HG03354 (cell line): ENCODE measurements around the gene MTRR.
A peak's percentile ranks its signal among the peaks of the same experiment; 100 is the strongest.
"Not testable (repeated sequence)": the region's sequence is repeated elsewhere in the genome, so short reads cannot be mapped to it uniquely, and the experiment has no call there.

ENCODE experiments used
- ATAC-seq: cut with Tn5 transposase; IDR thresholded peaks from one replicate; pipeline ENCODE4 v1.9.1; 2021; ENCODE audit warnings: mild to moderate bottlenecking; ENCODE audit not compliant: unreplicated experiment, poor library complexity, severe bottlenecking

MTRR gene

GRCh38 chr5:7886849-7887475 lies 18.0 kb downstream of the MTRR start:
- peak; percentile 64 for ATAC-seq

DNA sequence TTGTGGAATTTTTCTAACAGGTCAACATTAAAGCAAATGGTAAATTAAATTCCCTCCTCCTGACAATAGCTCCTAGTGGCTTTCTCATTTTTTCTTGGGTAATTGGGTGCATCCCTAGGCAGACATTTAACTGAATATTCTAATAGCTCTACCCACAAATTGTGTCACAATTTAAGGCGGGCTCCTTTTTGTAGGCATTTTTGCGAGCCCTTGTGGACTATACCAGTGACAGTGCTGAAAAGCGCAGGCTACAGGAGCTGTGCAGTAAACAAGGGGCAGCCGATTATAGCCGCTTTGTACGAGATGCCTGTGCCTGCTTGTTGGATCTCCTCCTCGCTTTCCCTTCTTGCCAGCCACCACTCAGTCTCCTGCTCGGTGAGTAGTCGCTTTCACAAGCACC lies 20.0 kb downstream of the MTRR start:
- no peak for ATAC-seq

DNA sequence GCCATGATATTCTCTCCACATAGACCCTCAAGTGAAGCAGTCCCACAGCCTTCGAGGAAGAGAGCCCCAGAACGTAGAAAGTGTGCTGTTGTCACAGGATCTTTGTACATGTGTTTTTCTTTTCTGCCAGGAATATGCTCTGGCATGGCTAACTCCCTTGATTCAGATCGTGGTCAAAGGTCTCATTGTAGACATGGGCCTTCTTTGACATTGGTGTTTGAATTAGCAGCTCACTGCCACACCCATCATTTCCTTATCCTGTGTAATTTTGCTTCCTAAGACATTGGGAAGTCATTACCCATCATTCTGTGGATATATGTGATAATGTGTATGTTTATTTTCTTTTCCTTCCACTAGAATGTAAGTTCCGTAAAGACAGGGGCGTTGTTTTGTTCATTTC lies 25.5 kb downstream of the MTRR start:
- peak; percentile 2 for ATAC-seq

DNA sequence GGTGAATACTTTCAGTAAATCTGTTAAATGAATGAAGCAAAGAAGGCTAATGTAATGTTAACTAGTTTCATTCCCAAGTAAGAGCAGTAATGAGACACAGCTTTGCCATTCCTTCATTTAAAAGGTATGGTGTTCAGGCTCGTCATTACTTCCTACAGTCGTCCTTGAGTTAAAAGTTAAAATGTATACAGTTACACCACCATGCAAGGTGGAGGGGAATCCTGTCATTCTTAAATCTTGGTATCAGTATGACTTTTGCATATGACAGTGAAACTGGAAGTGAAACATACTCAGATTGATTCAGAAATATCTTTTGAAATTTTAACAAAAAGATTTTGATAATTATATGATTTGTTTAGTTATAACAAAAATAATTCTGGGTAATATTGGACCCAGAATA lies 25.9 kb downstream of the MTRR start:
- peak; percentile 98 for ATAC-seq

GRCh38 chr5:7897014-7897600 lies 28.2 kb downstream of the MTRR start:
- ATAC-seq, result no peak

DNA sequence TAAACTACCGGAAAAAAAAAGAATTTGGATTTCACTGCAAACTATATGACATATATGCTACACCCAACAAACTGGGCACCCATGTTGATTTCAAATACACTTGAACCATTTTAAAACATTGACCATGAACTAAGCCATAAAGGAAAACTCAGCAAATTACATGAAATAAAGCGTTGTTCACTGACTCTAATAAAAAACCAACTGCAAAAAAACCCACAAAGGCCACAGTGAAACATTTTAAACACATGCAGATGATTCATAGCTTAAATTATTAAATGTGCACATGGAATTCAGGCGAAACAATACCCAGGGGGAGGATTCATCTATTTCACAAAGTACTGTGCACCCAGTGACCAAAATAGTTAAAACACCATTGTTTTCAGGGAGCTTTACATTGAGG lies 33.3 kb downstream of the MTRR start:
- no peak for ATAC-seq

- no peak for ATAC-seq
These were observed 34.0 kb downstream of the MTRR start for GRCh38 chr5:7902666-7903625.

GRCh38 chr5:7904170-7904569 lies 35.2 kb downstream of the MTRR start:
- ATAC-seq, result no peak

DNA sequence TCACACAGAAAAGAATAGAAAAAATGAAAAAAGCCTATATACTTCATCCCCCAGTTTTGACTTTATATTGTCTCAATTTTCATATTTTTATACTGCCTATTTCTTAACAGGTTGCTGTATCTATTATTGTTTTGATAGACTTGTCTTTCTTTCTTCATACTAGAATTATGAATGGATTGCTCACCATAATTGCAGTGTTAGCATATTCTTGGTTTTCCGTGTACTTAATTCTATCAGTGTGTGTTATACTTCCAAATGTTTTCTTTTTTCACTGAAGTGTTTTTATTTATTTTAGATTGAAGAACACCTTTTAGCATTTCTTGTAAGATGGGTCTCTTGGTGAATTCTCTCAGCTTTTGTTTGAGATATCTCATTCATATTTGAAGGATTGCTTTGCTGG lies 38.7 kb downstream of the MTRR start:
- ATAC-seq, result no peak

- ATAC-seq, result no peak
These were observed 39.4 kb downstream of the MTRR start for GRCh38 chr5:7908317-7908716.

DNA sequence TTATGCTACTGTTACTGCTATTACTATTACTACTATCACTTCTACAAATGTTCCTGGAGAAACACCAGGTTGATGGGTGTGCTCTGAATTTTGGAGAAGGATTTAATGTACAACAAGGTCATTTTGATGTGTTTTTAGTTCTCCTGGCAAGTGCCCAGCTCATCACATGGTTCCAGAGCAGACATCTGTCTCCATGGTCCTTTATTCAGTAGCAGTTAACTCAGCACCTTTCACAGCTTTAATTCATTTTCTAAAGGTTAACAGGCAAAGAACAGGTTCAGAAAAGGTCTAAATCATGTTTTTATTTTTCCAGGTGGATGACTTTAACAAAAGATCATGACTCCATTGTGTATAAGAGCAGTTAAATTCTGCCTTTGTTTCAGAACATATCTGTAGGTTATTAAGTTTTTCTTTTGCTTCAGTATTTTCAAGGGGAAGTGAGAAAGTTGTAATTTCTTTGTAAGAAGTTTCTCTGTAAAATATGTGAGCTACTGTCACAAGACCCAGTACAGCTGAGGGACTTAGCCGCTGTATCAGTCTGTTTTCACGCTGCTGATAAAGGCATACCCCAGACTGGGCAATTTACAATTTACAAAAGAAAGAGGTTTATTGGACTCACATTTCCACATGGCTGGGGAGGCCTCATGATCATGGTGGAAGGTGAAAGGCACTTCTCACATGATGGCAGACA lies 41.9 kb downstream of the MTRR start:
- peak; percentile 63 for ATAC-seq

GRCh38 chr5:7911429-7911771 lies 42.5 kb downstream of the MTRR start:
- ATAC-seq, result not testable (repeated sequence)

DNA sequence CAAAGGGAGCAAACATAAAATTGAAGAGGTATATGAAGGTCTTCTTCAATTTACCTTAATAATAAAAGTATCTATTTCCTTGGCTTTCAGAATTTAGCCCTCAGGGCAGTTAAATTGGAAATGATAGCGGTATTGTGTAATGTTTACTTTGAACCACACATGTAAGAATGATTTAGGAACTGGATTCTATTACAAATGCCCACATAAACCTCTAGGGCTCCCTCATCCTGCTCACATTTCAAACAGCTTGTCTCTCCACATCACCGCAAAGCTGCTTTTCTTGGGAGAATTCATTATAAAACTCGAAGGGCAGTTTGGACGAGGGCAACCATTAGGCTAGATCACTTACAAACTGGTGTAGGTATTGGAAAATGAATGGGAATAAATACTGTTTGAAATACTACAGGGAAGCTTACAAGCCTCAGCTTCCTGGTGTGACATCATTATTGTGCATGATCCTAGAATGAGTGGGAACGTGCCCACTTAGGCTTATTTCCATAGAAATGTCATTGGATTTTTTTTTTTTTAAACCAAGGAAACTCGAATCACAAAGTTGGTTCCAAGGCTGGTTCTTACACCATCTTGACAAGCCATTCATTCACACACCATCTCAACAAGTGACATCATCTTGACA lies 47.3 kb downstream of the MTRR start:
- no peak for ATAC-seq

DNA sequence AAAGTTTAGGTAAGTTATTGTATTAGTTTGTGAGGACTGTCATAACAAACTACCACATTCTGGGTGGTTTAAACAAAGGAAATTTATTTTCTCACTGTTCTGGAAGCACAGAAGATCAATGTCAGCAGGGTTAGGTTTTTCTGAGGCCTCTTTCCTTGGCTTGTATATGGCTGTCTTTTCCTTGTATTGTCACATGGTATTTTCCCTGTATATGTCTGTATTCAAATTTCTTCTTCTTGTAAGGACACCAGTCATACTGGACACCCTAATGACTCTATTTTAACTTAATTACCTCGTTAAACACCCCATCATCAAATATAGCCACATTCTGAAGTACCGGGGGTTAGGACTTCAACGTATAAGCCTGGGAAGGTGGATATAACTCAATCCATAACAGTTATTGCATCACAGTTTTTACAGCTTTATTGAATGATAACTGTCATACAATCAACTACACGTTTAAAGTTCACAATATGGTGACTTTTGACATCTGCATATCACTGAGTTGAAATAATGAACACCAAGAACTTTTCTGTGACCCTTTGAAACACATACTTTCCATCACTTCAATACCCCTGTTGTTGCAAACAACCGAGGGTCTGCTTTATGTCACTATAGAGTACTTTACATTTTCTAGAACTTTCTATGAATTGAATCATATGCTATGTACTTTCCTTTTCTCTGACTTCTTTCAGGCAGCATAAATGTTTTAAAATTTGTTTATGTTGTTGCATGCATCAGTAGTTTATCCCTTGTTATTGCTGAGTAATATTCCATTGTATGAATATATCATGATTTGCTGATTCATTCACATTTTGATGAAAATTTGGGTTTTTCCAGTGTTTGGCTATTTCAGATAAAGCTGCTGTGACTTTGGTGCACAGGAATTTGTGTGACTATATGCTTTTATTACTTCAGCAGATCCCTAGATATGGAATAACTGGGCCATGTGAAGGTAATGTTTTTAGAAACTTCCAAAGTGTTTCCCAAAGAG lies 48.5 kb downstream of the MTRR start:
- no peak for ATAC-seq

- no peak for ATAC-seq
These were observed 57.2 kb downstream of the MTRR start for GRCh38 chr5:7925961-7926695.

- no peak for ATAC-seq
These were observed 57.8 kb downstream of the MTRR start for GRCh38 chr5:7926720-7927119.

GRCh38 chr5:7927466-7928375 lies 58.8 kb downstream of the MTRR start:
- ATAC-seq, result peak; percentile 93
